ENCODE results near the gene PDXK.

The PDXK gene

DNA sequence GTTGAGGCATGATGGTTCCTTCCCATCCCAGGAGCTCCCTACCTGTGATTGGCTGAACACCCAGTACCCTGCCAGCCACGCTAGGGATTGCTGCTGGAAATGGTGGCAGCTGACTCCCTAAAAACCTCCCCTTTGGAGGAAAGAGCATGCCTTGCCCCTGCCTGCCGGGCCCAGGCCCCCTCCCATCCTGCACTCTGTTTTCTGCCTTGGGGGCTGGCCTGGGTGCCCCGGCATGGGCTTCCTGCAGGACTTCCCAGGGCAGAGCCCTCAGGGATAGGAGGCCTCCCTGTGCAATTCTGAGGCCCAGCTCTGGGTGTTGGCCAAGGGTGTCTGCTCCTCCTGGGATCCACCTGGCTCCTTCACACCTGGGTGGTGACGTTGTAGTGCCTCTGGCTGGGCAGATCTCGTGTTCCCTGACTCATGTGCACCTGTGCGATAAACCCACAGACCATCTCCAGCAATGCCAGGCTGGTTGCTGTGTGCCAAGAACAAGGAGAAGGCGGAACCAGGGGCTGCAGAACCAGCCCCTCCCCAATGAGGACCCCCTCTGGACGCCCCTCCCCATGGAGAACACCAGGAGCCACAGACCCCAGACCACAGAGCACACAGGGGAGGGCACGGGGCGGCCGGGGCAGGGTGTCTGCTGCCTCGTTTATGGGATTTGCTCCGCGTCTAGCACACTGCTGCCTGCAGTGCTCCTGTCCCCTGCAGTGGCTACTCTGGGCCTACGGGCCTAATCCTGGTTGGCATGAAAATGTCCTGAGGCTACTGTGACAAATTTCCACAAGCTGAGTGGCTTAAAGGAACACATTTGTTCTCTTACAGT, 43.6 kb downstream of the PDXK start:
- DNase-seq (ENCODE audit: low read depth in 1 of 2, low spot score in 1 of 2) = no peak

- no peak for DNase-seq (ENCODE audit: low read depth in 1 of 2, low spot score in 1 of 2)
Measured at GRCh38 chr21:43763901-43764523, 45.1 kb downstream of the PDXK start.

DNA sequence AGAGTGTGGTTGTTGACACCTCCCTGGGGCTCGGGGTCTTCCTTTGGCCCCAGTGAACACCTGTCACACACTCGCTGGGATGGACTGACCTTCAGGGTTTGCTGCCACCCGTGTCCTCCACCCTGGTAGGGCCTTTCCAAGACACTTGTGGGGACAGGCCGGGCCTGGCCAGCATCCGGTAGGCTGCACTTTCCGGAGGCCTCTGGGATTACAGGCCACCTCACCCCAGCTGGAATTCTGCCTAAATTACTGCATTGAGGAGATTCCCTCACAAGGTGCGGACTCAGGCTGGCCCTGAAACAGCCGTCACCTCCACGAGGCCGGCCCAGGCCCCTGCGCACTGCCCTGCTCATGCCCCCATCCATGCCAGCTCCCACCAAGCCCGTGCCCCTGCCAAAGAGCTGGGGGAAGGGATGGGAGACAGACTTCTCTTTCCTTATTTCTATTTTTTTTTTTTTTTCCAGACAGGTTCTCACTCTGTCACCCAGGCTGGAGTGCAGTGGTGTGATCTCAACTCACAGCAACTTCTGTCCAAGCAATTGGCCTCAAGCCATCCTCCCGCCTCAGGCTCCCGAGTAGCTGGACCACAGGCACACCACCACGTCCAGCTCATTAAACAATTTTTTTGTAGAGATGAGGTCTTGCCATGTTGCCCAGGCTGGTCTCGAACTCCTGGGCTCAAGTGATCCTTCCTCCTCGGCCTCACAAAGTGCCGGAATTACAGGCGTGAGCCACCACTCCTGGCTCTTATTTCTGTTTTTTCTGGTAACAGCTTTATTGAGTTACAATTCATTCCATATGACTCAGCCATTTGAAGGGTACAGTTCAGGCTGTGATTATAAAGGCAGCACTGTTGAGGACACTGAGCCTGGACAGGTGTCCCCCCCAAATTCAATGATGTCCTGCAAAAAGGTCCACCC, 45.9 kb downstream of the PDXK start:
- no peak for DNase-seq (ENCODE audit: low read depth in 1 of 2, low spot score in 1 of 2)

- DNase-seq (ENCODE audit: low read depth in 1 of 2, low spot score in 1 of 2) = no peak
Measured at GRCh38 chr21:43766734-43767497, 48.0 kb downstream of the PDXK start.

- DNase-seq (ENCODE audit: low read depth in 1 of 2, low spot score in 1 of 2) = no peak
Measured at GRCh38 chr21:43767498-43767983, 48.6 kb downstream of the PDXK start.

- DNase-seq (ENCODE audit: low read depth in 1 of 2, low spot score in 1 of 2) = no peak
Measured at GRCh38 chr21:43767984-43768867, 49.3 kb downstream of the PDXK start.

- no peak for DNase-seq (ENCODE audit: low read depth in 1 of 2, low spot score in 1 of 2)
Measured at GRCh38 chr21:43768868-43769167, 49.9 kb downstream of the PDXK start.

DNA sequence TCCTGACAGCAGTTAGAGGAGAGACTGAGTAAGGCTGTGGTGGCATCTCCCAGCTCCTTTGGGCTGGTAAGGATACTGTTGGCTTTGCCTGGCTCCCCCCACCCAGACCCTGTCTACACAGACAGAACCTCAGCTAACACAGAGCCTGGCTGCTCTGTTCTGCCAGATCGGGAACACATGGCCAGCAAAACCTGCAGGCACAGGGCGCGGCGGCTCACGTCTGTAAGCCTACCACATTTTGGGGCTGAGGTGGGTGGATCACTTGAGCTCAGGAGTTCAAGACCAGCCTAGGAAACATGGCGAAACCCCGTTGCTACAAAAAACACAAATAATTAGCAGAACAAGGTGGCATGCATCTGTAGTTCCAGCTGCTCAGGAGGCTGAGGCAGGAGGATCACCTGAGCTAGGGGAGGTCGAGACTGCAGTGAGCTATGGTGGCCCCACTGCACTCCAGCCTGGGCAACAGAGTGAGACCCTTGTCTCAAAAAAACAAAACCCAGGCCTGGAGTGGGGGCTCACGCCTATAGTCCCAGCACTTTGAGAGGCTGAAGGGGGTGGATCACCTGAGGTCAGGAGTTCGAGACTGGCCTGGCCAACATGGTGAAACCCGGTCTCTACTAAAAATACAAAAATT, 50.5 kb downstream of the PDXK start:
- DNase-seq (ENCODE audit: low read depth in 1 of 2, low spot score in 1 of 2) = no peak

DNA sequence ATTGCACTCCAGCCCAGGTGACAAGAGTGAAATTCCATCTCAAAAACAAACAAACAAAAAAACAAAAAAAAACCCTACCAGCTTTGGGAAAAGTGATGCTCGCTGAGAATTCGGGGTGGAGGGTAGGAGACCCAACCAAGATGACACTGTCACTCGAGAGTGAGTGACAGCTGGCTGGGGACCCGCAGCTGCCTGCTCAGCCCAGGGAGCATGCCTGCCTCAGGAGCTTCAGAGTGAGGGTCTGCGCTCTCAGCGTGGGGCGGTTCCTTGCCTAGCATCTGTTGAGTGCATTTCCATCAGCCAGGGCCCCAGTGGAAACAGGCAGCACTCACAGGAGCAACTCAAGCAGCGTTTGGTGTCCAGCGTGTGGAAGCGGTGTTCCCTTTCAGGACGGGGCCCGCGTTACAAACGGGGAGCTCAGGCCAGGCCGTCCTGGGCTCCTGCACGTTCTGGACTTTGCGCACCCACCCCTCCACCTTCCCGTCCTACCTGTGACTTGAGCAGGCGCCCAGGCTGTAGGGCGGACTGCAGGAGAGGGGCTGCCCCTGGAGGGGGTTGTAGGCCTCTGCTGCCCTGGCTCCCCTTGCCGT, 51.2 kb downstream of the PDXK start:
- DNase-seq (ENCODE audit: low read depth in 1 of 2, low spot score in 1 of 2) = no peak

GRCh38 chr21:43771199-43771675, 52.3 kb downstream of the PDXK start:
- no peak for DNase-seq (ENCODE audit: low read depth in 1 of 2, low spot score in 1 of 2)

DNA sequence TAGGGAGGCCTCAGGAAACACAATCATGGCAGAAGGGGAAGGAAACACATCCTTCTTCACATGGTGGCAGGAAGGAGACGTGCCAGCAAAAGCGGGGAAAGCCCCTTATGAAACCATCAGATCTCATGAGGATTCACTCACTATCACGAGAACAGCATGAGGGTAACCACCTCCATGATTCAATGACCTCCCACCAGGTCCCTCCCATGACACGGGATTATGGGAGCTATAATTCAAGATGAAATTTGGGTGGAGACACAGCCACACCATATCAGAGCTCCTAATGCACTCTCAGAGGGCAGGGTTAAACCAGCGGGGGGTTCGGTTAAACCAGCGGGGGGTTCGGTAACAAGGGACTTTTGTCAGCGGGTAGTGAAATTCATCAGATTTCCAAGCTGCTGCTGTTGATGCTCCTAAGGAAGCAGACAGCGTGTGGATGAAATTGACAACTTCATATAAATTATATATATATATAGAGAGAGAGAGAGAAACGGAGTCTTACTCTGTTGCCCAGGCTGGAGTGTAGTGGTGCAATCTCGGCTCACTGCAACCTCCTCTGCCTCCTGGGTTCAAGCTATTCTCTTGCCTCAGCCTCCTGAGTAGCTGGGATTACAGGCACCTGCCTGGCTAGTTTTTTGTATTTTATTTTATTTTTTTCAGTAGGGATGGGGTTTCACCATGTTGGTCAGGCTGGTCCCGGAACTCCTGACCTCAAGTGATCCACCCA, 52.9 kb downstream of the PDXK start:
- DNase-seq (ENCODE audit: low read depth in 1 of 2, low spot score in 1 of 2) = no peak

- no peak for DNase-seq (ENCODE audit: low read depth in 1 of 2, low spot score in 1 of 2)
Measured at GRCh38 chr21:43772425-43772821, 53.5 kb downstream of the PDXK start.

DNA sequence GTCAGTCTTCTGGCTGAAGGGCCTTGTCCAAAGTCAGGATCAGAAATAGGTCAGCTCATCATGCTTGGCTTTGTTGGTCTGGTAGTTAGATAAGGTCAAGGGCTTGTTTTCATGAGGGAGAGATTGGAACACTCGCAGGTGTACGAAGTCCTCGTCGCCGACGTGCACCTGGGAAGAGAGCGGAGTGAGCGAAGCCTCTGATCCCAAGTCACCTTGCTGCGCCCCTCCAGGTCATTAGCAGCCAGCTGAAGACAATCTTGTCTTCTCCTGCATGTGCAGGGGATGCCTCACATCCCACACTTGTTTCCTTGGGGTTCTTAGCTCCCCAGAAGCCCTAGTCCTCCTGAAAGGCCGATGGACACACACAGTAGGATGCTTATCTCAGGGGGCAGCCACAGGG, 55.2 kb downstream of the PDXK start:
- DNase-seq (ENCODE audit: low read depth in 1 of 2, low spot score in 1 of 2) = no peak

- no peak for DNase-seq (ENCODE audit: low read depth in 1 of 2, low spot score in 1 of 2)
Measured at GRCh38 chr21:43775190-43775589, 56.3 kb downstream of the PDXK start.

- DNase-seq (ENCODE audit: low read depth in 1 of 2, low spot score in 1 of 2) = peak; percentile 71 to 73
Measured at GRCh38 chr21:43775795-43776430, 57.0 kb downstream of the PDXK start, which contains the start of gene CSTB. TSS of gene CSTB (minus strand) at chr21:43776308. CDS start at chr21:43776269, 39 bp downstream.

DNA sequence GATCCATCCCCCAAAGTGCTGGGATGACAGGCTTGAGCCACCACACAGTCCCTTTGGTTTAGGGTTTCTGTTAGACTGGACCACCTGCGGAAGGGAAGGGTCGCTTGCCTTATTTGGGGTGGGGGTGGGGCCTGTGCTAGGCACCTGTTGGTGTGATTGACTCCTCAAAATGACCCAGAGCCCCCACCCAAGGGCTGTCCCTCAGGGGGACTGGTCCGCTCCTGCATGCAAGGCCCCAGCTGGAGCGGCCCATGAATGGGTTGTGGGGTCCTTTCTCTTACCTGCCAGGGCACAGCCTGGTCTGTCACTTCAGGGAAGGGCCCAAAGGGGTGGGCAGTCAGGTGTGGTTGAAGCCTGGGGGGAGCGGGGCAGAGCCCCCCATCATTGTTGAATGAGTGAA, 59.0 kb downstream of the PDXK start:
- no peak for DNase-seq (ENCODE audit: low read depth in 1 of 2, low spot score in 1 of 2)

DNA sequence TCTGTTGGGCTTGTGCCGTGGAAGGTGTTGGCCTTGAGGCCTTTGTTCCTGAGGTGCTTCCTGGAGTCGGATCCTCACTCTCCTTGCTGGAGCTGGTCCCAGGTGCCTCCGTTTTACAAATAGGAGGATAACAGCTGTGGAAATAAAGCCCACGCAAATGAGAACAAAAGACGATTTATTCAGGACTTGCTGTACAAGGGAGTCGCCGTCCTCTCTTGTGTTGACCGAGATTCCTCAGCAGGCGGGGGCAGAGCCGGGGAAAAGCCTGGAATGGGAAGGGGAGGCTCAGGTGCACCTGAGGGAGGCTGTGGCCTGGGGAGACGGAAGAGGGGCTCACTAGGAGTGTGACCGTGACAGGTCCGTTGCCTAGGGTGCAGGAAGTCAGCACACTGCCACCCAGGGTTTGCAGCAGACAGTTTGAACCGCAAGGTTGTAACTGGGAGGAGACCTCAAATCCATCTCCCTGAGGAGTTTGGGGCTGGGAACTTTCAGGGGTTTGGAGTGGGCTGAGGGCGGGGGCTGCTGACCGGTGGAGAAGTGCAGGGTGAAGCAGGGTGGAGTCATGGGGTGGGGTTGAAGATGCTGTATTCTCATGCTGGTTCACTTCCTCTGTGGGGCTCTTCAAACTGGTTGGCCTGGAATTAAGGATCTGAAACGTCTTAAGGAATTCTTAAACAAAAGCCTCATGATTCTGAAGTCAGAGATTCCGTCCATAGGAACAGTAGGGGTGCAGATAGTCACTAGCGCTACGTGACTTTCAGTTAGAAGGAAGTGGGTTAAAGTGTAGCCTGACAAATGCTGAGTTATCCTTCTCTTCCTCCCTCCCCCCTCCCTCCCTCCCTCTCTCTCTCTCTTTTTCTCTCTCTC, 59.8 kb downstream of the PDXK start:
- no peak for DNase-seq (ENCODE audit: low read depth in 1 of 2, low spot score in 1 of 2)
